ENCODE measurements around the gene RMND1. TPM values are rescaled to one million over a fixed set of nuclear protein-coding genes. Genes with fewer than 3 reads are reported as not detected.

The RMND1 gene
- total RNA-seq, 1 donor from 2014 or later, result 14.9 TPM

Other genes starting within 250 kb of the RMND1 start
- 5.0 and 5.8 TPM in 2 replicates for gene AKAP12, start 212.2 kb downstream of the RMND1 start, total RNA-seq
- 24.6 and 26.7 TPM in 2 replicates for gene ZBTB2, start 60.6 kb downstream of the RMND1 start, total RNA-seq
- not detected in 2 replicates for gene CCDC170, start 41.9 kb upstream of the RMND1 start, total RNA-seq